ENCODE data around the gene PDIA2. TPM values are rescaled to one million over a fixed set of nuclear protein-coding genes. Genes with fewer than 3 reads are reported as not detected.

Gene PDIA2
- polyA plus RNA-seq, 1 of the 3 experiments (the other 2 are of a cell fraction), result 1.7 TPM

- no peak for TF ChIP-seq IRF3 (IDR thresholded peaks at IDR 0.05; ENCODE audit: low read depth, low read length)
- no peak for TF ChIP-seq JUND (IDR thresholded peaks at IDR 0.05)
- no peak for TF ChIP-seq MAX (IDR thresholded peaks at IDR 0.05; ENCODE audit: low read depth)
- no peak for TF ChIP-seq ZBTB33 (IDR thresholded peaks at IDR 0.05; ENCODE audit: borderline replicate concordance, low read depth)
- no peak for TF ChIP-seq NRF1 (IDR thresholded peaks at IDR 0.05; ENCODE audit: low read depth, low read length)
These were observed 473 bp upstream of the PDIA2 start (continued) for GRCh38 chr16:282491-282890.

- Histone ChIP-seq H3F3A (replicated peaks; ENCODE audit: insufficient read depth) (no peaks in the 10 kb centered on the region), H3K36me3 (replicated peaks in 1 of 2; ENCODE audit: control insufficient read depth in 1 of 2, insufficient read depth in 2 of 2, low read length in 1 of 2) (peaks cover 0 to 18% of the 10 kb centered on the region in 2 experiments), H2AFZ (ENCODE audit: low read depth) (no peak overlapping the region), H3K4me2 (no peak overlapping the region), H3K9ac (no peak overlapping the region), H3K27ac (ENCODE audit: low read depth in 2 of 2, low read length in 1 of 2) (no peak overlapping the region), H3K9me3 (no peaks in the 10 kb centered on the region), H3K27me3 (ENCODE audit: insufficient read depth) (no peaks in the 10 kb centered on the region), H3K9me2 (no peaks in the 10 kb centered on the region), H3K79me2 (ENCODE audit: insufficient read depth) (no peaks in the 10 kb centered on the region), H3K4me3 (ENCODE audit: low read depth in 2 of 2, low read length in 1 of 2) (no peak overlapping the region), H4K20me1 (ENCODE audit: insufficient read depth) (no peaks in the 10 kb centered on the region), H3K4me1 (ENCODE audit: control insufficient read depth in 1 of 2, insufficient read depth in 2 of 2, low read depth in 1 of 2, low read length in 1 of 2) (peaks cover 0 to 3% of the 10 kb centered on the region in 2 experiments; a peak in 1 of 4 replicates)
- TF ChIP-seq GABPA (IDR thresholded peaks at IDR 0.05; ENCODE audit: low read depth) (no peak), NRF1 (IDR thresholded peaks at IDR 0.05; ENCODE audit: low read depth, low read length) (no peak), USF2 (IDR thresholded peaks at IDR 0.05; ENCODE audit: borderline replicate concordance, low read depth, low read length) (no peak), SIN3A (IDR thresholded peaks at IDR 0.05; ENCODE audit: borderline replicate concordance, low read depth, low read length) (no peak)
- POLR2A ChIA-PET, result no interaction called here
- WGBS (ENCODE audit: low lambda C conversion rate), result 95% methylated on average over 15 of the region's 52 CpGs
- DNase-seq, result no peak
- CTCF ChIA-PET, result no interaction called here
These were observed 1.5 kb downstream of the PDIA2 start for GRCh38 chr16:284204-285120.
